ENCODE results near the gene MYBBP1A.

The MYBBP1A gene

DNA sequence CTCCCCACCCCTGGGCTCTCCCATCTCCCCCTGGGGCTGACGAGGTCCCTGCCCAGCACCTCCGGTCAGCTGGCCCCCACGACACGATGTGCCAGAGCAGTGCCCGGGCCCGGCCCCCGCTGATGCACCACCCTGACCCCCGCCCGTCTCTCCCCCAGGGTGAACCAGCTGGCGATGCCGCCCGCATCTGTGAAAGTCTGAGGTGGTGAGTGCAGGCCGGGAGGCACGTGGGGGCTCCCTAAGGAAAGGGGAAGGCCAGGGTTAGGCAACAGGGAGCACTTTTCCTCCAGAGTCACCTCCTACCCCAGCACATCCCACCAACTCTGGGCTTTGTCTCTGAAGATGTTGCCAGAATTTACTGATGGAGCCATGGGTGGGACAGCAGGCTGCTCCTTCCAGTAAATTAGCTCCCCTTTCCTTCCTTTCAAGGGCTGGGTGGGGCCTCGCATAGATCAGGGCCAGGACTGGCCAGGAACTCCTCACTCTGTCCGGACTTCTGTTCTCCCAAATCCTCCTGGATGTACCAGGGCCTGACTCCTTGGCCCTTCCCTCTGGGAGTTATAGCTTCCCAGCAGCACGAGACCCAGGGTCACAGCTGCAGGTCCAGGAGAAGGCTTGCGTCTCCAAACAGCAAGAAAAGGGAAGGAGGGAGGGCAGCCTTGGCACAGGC lies 18.3 kb downstream of the MYBBP1A start:
- peak; percentile 21 for DNase-seq (ENCODE audit: low read depth)

DNA sequence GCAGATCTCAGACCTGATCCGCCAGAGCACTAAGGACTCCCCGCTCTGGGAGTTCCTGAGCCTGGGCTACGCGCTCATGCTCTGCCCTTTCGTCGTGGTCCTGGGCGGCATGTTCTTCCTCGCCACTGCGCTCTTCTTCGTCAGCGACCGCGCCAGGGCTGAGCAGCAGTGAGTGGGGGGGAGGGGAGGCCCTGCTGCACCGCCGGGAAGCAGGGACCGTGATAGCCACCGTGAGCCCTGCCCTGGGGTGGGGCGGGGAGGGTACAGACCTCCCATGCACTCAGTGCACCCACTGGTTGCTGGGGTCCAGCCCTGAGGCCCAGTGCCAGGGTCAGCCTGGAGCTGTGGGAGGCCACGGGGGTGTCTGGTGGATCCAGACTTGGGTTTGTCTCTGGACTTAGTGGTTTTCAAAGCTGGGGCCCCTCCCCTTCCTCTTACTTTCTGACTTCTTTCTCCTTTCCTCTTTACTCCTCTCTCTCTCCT lies 18.9 kb downstream of the MYBBP1A start:
- DNase-seq (ENCODE audit: low read depth), result no peak

DNA sequence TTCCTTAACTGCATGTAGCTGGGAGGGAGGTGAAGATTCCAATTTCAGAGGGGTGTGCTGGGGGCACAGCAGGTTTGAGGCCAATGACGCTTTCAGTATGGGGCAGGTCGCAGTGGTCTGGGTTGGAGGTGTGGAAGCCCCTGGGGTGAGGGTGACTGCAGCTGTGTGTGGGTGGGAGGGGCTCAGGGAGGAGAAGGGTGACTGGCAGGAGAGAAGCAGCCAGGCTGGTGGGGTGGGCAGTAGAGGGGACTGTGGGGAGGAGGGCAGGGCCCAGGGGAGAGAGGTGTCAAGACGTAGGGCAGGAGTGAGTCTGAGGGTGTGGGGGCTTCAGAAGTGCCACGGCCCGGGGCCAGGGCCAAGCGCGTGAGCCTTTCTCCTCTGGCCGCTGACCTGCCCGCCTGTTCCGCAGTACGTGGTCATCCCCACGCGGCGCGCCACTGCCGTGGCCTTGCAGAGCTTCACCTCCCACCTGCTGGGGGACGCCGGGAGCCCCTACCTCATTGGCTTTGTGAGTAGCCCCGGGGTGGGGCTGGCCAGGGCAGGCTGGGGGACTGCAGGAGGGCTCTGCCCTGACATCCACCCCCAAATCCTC lies 19.4 kb downstream of the MYBBP1A start:
- no peak for DNase-seq (ENCODE audit: low read depth)

DNA sequence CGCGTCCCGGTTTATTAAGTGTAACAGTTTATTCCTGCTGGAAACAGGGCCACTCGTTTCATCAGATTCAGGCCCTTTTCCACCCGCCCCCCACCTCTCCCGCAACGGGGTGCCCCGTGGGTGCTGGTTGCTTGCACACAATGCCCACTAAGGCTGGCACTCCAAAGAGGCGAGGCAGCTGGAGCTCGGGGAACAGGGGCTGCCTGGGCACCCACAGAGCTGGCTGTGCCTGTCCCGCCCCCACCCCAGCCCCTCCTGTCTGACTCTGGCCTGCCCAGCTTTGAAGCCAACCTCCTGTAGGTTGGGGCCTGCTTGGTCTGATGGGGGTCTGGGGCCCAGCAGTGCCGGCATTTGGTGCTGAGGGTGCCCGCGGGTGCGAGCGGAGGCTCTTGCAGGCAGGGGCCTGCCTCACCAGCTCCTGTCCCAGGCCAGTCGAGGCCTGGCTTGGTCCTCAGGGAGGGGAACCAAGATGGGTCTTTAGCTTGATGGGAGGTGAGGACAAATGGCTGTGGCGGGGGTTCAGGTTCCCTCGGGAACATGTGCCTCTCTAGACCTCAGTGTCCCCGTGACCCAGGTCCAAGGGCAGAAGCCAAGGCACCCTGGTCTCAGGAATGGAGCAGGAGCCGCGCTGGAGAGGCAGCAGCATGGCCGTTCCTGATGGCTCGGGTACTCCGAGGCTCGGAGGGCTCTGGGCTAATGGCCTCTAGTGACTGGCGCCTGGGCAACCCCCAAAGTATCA lies 20.1 kb downstream of the MYBBP1A start:
- DNase-seq (ENCODE audit: low read depth), result no peak

DNA sequence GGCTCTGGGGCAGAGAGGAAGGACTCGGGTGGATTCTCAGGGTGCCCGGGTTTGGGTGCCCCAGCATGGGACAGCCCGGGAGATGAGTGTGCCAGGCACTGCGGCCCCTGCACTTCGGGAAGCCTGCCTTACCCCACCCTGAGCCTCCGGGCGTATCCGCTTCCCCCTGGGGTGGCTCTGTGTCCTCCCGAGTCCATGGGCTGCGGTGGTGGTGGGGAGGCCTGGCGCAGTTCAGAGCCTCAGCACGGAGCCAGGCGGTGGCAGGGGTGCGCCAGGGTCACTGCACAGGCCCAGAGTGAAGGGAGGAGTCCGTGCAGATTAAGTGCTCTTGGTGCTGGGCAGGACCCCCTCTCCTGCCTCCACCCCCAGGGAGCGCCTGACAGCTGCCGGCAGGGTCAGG lies 20.7 kb downstream of the MYBBP1A start:
- DNase-seq (ENCODE audit: low read depth), result no peak

DNA sequence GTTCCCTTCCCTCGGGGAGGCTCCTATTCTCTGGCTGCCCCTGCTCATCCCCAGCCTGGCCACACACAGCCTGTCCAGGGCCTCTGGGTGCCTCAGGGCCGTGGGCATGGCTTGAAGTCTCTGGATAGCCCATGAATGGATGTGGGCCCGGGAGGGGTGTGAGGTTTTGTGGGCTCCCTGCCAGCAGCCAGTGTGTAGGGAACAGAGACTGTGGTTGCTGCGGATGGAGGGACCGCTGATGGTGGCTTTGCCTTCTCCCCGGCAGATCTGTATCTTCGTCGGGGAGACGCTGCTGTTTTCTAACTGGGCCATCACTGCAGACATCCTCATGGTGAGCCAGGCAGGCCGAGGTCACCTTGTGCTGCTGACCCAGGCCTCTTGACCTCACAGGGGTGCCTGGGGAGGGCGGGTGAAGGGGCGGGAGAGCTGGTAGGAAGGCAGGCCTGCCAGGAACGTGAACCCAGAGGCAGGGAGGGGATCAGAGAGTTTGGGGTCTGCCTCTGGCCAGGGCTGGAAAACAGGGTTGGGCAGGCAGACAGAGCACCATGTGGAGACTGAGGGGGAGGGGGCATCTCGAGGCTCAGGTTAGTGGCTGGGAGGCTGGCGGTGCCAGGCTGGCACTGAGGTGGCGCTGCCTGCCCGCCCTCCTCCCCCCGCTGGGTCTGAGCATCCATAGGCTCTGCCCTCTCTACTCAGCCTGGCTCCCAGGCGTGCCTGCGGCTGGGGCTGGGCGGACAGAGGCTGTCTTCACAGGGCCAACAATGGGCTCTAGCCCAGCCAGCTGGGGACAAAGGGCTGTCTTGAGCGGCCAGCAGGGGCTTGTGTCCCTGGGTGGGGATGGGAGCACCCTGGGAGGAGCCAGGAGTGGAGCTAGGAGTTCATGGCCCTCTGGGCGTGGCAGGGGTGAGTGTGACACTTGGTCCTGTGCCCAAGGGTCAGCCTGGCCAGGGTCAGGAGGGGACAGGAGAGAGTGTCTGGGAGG lies 21.4 kb downstream of the MYBBP1A start:
- no peak for DNase-seq (ENCODE audit: low read depth)

DNA sequence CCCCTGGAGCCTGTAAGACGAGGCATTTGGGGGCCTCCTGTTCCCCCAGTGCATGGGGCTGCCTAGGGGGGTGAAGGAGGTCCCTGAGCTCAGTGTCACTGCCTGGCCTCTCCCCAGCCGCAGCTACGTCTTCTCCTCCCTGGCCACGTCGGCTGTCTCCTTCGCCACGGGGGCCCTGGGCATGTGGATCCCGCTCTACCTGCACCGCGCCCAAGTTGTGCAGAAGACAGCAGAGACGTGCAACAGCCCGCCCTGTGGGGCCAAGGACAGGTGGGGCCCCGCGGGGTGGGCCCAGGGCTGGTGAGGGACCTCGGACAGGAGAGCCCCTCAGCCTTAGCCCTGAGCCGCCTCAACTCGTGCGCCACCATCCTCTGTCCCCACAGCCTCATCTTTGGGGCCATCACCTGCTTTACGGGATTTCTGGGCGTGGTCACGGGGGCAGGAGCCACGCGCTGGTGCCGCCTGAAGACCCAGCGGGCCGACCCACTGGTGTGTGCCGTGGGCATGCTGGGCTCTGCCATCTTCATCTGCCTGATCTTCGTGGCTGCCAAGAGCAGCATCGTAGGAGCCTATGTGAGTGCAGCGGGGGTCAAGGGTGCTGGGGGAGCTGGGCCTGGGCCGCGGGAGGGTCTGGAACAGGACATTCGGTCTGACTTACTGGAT lies 22.2 kb downstream of the MYBBP1A start:
- no peak for DNase-seq (ENCODE audit: low read depth)

DNA sequence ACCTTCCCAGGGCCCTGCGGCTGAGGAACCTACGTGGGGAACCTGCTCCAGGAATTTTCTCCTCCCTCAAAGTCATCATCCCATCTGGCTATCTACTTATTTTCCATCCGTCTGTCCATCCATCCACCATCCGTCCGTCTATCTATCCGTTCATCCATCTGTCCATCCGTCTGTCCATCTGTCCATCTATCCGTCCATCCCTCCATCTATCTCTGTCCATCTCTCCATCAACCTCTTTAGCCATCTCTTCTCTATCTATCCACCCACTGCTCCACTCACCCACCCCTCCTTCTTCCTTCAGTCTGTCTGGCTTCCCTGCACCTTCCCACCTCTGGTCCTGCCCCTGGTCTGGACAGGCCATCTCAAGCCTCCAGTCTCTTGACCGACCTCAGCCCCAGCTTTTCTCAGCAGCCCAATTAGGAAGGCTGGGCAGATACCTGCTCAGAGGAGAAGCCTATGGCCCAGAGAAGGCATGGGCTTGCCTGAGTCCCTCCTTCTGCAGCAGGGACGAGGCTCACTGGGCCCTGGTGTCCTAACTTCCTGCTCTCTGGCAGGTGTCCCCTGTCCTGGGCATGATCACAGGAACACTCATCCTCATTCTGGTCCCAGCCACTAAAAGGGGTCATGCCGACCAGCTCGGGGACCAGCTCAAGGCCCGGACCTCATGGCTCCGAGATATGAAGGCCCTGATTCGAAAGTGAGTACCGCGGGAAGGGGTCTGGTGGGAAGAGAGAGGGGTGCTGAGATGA lies 23.0 kb downstream of the MYBBP1A start:
- no peak for DNase-seq (ENCODE audit: low read depth)

DNA sequence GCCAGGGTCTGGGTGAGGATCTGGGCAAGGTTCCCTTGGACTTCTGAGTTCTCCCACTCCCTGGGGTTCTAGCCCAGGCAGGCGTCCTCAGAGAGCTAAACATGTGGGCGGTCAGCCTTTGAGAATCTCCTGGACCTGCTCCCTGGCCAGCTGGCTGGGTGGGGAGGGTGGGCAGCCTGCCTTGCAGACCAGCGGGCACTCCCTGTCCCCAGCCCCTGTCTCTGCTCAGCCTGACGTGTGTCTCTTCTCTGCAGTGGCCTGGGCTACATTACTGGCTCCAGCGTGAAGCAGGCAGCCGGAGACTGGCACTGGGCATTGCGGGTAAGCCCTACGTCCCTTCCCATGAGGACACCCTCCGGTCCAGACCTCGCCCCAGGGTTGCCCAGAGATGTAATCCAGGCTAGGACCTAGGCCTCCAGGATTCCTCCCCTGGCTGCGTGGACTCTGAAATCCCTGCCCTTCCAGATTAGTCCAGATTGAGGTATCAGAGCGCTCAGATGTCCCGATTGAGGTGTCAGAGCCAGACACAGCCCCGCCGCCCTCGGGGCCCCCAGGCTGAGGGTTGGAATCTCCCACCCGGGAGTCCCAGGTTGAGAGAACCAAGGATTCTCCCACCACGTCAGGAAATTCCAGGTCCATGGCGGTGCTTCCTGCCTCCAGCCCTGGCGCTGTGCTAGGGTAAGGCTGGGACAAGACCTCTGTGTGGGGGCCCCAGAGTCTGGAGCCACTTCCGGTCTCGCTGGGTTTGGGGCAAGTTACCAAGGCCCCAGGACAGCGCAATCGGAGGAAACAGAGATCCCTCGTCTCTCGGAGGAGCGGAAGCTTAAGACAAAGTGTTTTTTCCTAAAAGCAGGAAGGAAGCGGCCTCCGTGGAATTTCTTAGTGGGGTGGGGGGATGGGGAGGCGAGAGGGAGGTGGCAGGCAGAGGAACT lies 24.1 kb downstream of the MYBBP1A start:
- no peak for DNase-seq (ENCODE audit: low read depth)

DNA sequence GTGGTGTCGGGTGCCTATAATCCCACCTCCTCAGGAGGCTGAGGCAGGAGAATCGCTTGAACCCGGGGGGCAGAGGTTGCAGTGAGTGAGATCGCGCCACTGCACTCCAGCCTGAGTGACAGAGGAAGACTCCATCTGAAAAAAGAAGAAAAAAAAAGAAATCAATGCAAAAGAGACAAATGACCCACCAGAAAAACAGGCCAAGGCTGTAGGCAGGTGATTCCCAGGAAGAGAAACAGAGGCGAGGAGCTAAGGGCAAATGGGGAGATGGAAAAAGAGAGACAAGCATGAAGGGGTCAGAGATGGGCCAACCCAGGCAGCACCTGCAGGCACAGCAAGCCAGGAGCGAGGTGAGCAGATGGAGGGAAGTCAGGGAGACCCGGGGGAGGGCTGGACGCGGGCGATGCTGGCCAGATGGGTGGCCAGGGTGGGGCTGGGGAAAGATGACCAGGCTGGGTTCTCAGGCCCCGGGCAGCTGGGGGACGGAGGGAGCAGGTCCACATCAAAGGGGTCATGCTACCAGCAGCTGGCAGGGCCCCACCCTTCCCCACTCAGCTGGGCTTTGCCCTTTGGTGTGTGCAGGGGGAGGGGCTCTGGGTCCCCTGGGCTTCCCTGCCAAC lies 25.5 kb downstream of the MYBBP1A start:
- DNase-seq (ENCODE audit: low read depth), result no peak

DNA sequence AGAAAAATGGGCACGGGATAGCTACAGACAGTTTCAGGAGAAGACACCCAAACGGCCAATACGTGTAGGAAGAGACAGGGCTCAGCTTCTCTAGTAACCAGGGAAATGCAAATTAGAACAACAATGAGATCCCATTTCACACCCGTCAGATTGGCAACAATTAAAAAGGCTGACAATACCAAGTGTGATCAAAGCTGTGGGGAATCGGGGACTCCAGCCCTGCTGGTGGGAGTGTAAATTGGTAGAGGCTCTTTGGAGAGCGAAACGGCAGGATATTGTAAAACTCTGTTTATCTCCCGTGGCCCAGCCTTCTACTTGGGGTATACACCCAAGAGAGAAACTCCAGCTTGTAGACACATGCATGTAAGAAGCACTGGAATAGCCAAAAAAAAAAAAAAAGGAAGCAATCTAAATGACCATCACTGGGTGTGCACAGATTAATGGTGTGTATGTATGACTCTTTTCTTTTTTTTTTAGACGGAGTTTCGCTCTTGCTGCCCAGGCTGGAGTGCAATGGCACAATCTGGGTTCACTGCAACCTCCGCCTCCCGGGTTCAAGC lies 27.5 kb downstream of the MYBBP1A start:
- DNase-seq (ENCODE audit: low read depth), result no peak

DNA sequence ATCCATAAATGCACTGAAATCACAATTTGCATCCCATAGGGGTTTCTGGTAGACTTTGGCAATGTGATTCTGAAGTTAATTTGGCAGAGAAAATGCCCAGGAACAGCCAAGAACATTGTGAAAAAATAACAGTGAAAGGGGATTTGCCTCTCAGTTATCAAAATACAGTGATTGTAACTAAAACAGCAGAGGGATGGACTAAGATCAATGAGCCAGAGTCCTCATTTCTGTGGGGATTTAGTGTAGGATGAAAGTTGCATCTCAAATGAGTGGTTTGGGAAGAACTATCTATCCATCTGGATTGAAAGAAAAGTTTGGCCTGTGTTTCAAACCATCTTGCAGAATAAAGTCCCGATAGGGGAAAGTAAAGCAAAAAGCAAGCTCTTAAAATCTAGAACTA lies 28.1 kb downstream of the MYBBP1A start:
- no peak for DNase-seq (ENCODE audit: low read depth)

DNA sequence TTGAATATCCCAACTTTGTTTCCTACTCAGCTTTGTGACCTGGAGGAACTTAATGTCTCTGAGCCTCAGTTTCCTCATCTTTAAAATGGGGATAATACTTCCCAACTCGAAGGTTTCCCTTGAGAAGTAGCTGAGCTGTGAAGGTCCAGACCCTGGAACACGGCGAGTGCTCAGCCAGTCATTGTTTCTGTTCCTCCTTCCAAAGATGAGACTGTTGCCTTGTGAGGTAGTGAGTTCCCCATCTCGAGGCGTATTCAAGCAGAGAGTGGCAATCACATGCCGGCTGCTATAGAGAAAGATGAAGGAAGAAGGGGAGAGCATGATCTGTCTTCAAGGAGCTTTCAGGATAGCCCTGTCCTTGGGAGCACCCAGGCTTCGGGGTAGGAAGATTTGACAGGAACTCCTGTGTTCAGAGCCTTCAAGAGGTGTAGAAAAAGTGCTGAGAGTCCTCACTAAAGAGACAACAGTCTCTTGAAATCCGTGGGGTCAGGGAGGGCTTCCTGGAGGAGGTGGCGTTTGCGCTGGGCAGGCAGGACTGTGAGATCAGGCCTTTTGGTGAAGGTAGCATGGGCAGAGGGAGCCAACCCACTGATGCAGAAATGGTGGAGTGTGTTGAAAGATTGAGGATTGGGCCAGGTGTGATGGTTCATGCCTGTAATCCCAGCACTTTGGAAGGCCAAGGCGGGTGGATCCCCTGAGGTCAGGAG lies 29.3 kb downstream of the MYBBP1A start:
- no peak for DNase-seq (ENCODE audit: low read depth)

DNA sequence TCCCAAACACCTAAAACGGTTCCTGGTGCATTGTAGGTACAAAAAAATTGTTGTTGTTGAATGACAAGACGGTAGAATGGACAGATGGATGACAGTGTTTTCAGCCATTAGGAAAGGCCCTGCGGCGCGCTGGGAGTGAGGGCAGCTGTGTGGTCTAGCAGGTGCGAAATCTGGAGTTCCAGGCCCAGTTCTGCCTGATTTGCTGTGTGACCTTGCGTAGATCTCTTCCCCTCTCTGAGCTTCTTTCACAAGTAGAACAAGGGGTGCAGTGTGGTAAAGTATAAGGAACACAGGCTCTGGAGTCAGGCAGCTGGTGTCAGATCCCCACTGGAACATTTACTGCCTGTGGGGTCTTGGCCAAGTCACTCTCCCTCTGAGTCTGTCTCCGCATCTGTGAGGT lies 31.2 kb downstream of the MYBBP1A start:
- DNase-seq (ENCODE audit: low read depth), result no peak

DNA sequence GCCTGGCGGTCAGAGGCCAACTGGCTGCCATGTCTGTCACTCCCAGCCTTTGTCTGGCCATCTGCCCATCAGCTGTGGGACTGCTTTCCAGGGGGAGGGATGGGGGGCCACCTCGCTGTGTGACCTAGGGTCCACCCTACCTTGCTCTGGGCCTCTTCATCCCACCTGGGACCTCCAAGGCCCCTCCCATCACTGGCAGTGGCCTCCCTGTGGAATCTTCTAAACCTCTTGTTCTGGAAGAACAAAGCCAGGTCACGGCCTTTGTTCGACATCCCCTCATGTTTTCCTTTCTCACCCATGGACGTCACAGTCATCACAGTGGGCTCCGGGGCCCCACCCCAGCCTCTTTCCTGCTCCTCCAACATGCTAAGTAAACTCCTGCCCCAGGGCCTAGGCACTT lies 32.5 kb downstream of the MYBBP1A start:
- no peak for DNase-seq (ENCODE audit: low read depth)

DNA sequence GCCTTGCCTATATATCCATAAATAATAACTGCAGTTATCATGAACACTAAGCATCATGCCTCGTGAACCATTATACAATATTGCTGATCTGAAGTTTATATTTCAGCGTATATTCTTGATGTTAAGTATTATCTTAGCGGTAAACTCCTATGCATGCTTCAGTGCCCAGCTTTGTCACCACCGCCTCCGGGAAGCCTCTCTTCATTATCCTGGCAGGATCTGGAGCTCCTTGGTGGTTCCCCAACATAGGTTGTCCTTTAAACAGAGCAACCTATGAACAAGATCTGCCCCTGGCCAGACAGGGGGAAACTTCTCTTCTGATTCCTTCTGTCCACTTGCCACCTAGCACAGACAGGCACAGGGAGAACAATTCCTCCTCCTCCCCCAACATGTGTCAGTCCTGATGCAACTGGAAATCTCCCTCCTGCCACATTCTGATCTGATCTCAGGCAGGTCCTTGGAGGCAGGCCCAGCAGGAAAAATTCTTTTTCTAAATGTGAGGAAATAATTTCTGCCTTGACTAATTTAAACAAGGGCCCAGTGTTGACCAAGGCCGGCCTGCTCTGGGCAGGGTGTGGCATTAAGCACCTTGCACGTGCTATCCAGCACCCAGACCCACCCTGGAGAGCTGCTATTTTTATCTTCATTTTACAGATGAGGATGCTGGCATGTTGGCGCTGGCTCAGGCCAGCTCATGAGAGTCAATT lies 34.1 kb downstream of the MYBBP1A start:
- no peak for DNase-seq (ENCODE audit: low read depth)

DNA sequence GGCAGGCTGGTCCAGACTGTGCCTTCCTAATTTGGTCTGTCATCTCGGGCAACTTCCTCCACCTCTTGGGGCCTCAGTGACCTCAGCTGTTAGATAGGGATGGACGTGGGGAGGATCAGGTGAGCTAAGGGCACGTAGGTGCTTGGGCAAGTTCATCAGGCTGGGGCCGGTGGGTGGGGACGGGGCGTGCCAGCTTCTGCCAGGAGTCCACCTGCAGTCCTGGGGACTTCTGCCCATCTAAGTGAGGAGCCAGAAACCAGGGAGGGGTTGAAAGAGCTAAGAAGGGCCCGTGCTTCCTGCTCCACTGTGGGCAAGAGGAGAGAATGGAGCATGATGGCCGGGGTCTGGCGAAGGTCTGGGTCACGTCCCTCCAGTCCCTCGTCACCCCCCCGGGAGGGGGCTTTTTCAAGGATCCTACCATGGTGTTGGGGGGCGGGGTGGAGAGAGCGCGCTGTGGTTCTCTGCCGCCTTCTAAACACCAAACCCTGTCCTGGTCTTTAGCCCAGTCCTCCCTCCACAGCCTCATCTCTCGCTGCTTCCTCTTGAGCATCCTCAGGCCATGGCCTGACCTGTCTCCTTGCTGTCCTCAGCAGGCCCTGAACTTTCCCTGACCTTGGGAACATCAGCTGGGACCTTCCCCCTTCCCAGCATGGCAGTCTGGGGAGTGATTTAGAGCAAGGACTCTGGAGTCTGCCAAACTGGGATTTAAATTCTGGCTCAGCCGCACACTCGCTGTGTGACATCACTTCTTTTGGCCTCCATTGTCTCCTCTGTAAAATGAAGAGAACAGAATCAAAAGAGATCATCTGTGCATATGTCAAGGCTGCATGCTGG lies 34.9 kb downstream of the MYBBP1A start:
- no peak for DNase-seq (ENCODE audit: low read depth)

All from fibroblast of the conjunctiva (primary cell).